NCI-H524 treated with DMSO at 0.1 percent for 48 hours (cell line): ENCODE results near the gene ACSF3.

Source experiments
- DNase-seq: peaks from one replicate; lab custom pipeline; 2025; lab: John Stamatoyannopoulos, UW

ACSF3 gene

GRCh38 chr16:89145406-89146161, 51.9 kb downstream of the ACSF3 start:
- no peak for DNase-seq

- DNase-seq, result no peak
Observed at GRCh38 chr16:89146211-89147005, 52.8 kb downstream of the ACSF3 start.

- DNase-seq, result no peak
Observed at GRCh38 chr16:89147085-89147817, 53.6 kb downstream of the ACSF3 start.

- DNase-seq, result no peak
Observed at GRCh38 chr16:89149386-89149785, 55.7 kb downstream of the ACSF3 start.

GRCh38 chr16:89150090-89150835, 56.6 kb downstream of the ACSF3 start:
- DNase-seq, result no peak

GRCh38 chr16:89150981-89151380, 57.3 kb downstream of the ACSF3 start:
- DNase-seq, result no peak

- DNase-seq, result no peak
Observed at GRCh38 chr16:89152831-89153700, 59.4 kb downstream of the ACSF3 start.

- no peak for DNase-seq
Observed at GRCh38 chr16:89153848-89154271, 60.2 kb downstream of the ACSF3 start.

- no peak for DNase-seq
Observed at GRCh38 chr16:89154390-89155183, 60.9 kb downstream of the ACSF3 start.

GRCh38 chr16:89155184-89155679, 61.6 kb downstream of the ACSF3 start:
- DNase-seq, result no peak

GRCh38 chr16:89155851-89156739, 62.4 kb downstream of the ACSF3 start:
- DNase-seq, result no peak

GRCh38 chr16:89156740-89157645, 63.3 kb downstream of the ACSF3 start:
- no peak for DNase-seq

- DNase-seq, result no peak
Observed at GRCh38 chr16:89157778-89158177, 64.1 kb downstream of the ACSF3 start.

GRCh38 chr16:89159066-89159849, 65.6 kb downstream of the ACSF3 start:
- DNase-seq, result no peak

- DNase-seq, result no peak
Observed at GRCh38 chr16:89159850-89160354, 66.2 kb downstream of the ACSF3 start.

- DNase-seq, result no peak
Observed at GRCh38 chr16:89160977-89161701, 67.5 kb downstream of the ACSF3 start.
